Limb (tissue), 2 donors: ENCODE data around the gene ZRANB1.
"Not testable (repeated sequence)": the region's sequence is repeated elsewhere in the genome, so short reads cannot be mapped to it uniquely, and the experiment has no call there.

ENCODE experiments used
- DNase-seq, 2 donors: peaks; one replicate each; pipeline ENCODE4 v3.0.0-alpha.2; 2016; ENCODE audit errors: extremely low spot score in 2 of 2

The ZRANB1 gene

GRCh38 chr10:124963866-124964720, 22.2 kb downstream of the ZRANB1 start:
- no peak for DNase-seq

- no peak for DNase-seq
Observed at GRCh38 chr10:124966008-124966407, 24.1 kb downstream of the ZRANB1 start.

GRCh38 chr10:124967255-124967654, 25.3 kb downstream of the ZRANB1 start:
- no peak for DNase-seq

GRCh38 chr10:124971276-124971675, 29.4 kb downstream of the ZRANB1 start:
- no peak for DNase-seq

- DNase-seq = no peak
Observed at GRCh38 chr10:124972637-124973036, 30.7 kb downstream of the ZRANB1 start.

- no peak for DNase-seq
Observed at GRCh38 chr10:124974131-124974530, 32.2 kb downstream of the ZRANB1 start.

- no peak for DNase-seq
Observed at GRCh38 chr10:124975977-124976514, 34.1 kb downstream of the ZRANB1 start.

- no peak for DNase-seq
Observed at GRCh38 chr10:124977161-124977560, 35.2 kb downstream of the ZRANB1 start.

- DNase-seq = no peak
Observed at GRCh38 chr10:124977648-124978375, 35.9 kb downstream of the ZRANB1 start.

- no peak for DNase-seq
Observed at GRCh38 chr10:124978376-124978725, 36.4 kb downstream of the ZRANB1 start.

GRCh38 chr10:124983321-124983720, 41.4 kb downstream of the ZRANB1 start:
- DNase-seq = no peak

- DNase-seq = no peak
Observed at GRCh38 chr10:124984376-124984775, 42.5 kb downstream of the ZRANB1 start.

- DNase-seq = no peak
Observed at GRCh38 chr10:124985162-124985561, 43.2 kb downstream of the ZRANB1 start.

GRCh38 chr10:124987788-124988187, 45.9 kb downstream of the ZRANB1 start:
- DNase-seq = no peak

GRCh38 chr10:124988753-124989152, 46.8 kb downstream of the ZRANB1 start:
- DNase-seq = not testable (repeated sequence)

GRCh38 chr10:124989526-124989925, 47.6 kb downstream of the ZRANB1 start:
- no peak for DNase-seq

GRCh38 chr10:124990671-124991625, 49.0 kb downstream of the ZRANB1 start:
- no peak for DNase-seq

GRCh38 chr10:124991835-124992234, 49.9 kb downstream of the ZRANB1 start:
- DNase-seq = no peak

- peak in 1 of 2 donors; percentile 31 for DNase-seq
Observed at GRCh38 chr10:124992462-124993344, 50.8 kb downstream of the ZRANB1 start.

GRCh38 chr10:124993345-124993708, 51.4 kb downstream of the ZRANB1 start:
- DNase-seq = no peak
